Right forelimb (tissue), 1 donor: ENCODE results near the gene ICAM1.
"Not testable (repeated sequence)": the region's sequence is repeated elsewhere in the genome, so short reads cannot be mapped to it uniquely, and the experiment has no call there.

Source experiments
- DNase-seq: peaks from one replicate; pipeline ENCODE4 v3.0.0-alpha.2; 2018

The ICAM1 gene

GRCh38 chr19:10270616-10271394 lies at the start of gene ICAM1:
TSS of gene ICAM1 (plus strand) at chr19:10271120. CDS start at chr19:10271160, 40 bp downstream.
- DNase-seq, result peak; percentile 78

GRCh38 chr19:10222201-10222890 lies 48.6 kb upstream of the ICAM1 start:
- no peak for DNase-seq

- DNase-seq, result no peak
Observed at GRCh38 chr19:10223488-10224213, 47.3 kb upstream of the ICAM1 start.

GRCh38 chr19:10224337-10224736 lies 46.6 kb upstream of the ICAM1 start:
- no peak for DNase-seq

- DNase-seq, result no peak
Observed at GRCh38 chr19:10226021-10226375, 44.9 kb upstream of the ICAM1 start.

- DNase-seq, result peak; percentile 93
Observed at GRCh38 chr19:10226376-10227025, 44.4 kb upstream of the ICAM1 start.

- no peak for DNase-seq
Observed at GRCh38 chr19:10227026-10227971, 43.6 kb upstream of the ICAM1 start.

GRCh38 chr19:10228393-10228792 lies 42.5 kb upstream of the ICAM1 start:
- no peak for DNase-seq

GRCh38 chr19:10228920-10229319 lies 42.0 kb upstream of the ICAM1 start:
- DNase-seq, result no peak

- DNase-seq, result peak; percentile 74
Observed at GRCh38 chr19:10230173-10230860, 40.6 kb upstream of the ICAM1 start.

GRCh38 chr19:10230861-10231611 lies 39.9 kb upstream of the ICAM1 start, which contains the start of gene S1PR2:
TSS of gene S1PR2 (minus strand) at chr19:10231331. CDS start at chr19:10224905, 6,426 bp downstream.
- DNase-seq, result peak; percentile 92

- DNase-seq, result no peak
Observed at GRCh38 chr19:10231612-10232228, 39.2 kb upstream of the ICAM1 start.

- DNase-seq, result no peak
Observed at GRCh38 chr19:10233946-10234345, 37.0 kb upstream of the ICAM1 start.

- no peak for DNase-seq
Observed at GRCh38 chr19:10235003-10235402, 35.9 kb upstream of the ICAM1 start.

GRCh38 chr19:10235409-10235808 lies 35.5 kb upstream of the ICAM1 start:
- DNase-seq, result not testable (repeated sequence)

- no peak for DNase-seq
Observed at GRCh38 chr19:10237702-10238101, 33.2 kb upstream of the ICAM1 start.

GRCh38 chr19:10238172-10238783 lies 32.6 kb upstream of the ICAM1 start:
- DNase-seq, result peak; percentile 90

GRCh38 chr19:10241826-10242449 lies 29.0 kb upstream of the ICAM1 start:
- not testable (repeated sequence) for DNase-seq

GRCh38 chr19:10243606-10244005 lies 27.3 kb upstream of the ICAM1 start:
- DNase-seq, result no peak
